ENCODE results near the gene ARHGAP6. TPM values are rescaled to one million over a fixed set of nuclear protein-coding genes. Genes with fewer than 3 reads are reported as not detected.

ARHGAP6 gene
- polyA plus RNA-seq, 3 donors: 0.31 to 1.1 (median 0.40) TPM

DNA sequence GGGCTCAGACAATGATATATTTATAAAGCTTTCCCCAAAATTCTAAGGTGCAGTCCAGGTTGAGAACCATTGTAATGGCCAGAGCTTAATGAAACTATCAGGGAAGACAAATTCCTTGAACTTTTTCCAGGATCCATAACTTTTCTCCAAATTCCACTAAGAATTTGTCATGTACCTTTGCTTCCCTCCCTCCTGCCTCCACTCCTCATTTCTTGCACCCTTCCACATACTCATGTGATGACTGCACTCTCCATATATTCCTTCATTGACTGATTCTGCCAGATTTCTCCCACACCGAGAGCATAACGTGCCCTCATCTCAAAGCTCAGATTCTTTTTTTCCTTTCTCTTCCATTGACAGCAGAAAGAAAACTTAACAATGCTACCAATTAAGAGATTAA lies 393.4 kb downstream of the ARHGAP6 start:
- no CpG with 5 or more reads among the region's 2 CpGs for WGBS (ENCODE audit: insufficient coverage)
- no peak overlapping the region for H3K9ac ChIP-seq (ENCODE audit: insufficient read depth, low read length, poor library complexity, severe bottlenecking)
- no peaks in the 10 kb centered on the region for H3K9me3 ChIP-seq (replicated peaks in 1 of 2; ENCODE audit: control insufficient read depth in 1 of 2, insufficient read depth in 1 of 2, low read length in 2 of 2)
- Mint-ChIP-seq H3K27me3 (ENCODE audit: low read depth in 3 of 3) (peaks cover 0 to 1% (median 1%) of the 10 kb centered on the region in 3 donors), H3K27ac (peak overlapping the region in 1 of 7 donors; percentile 12), H3K4me3 (no peak overlapping the region), H3K36me3 (no peaks in the 10 kb centered on the region), H3K9me3 (peaks cover 0 to 5% (median 0%) of the 10 kb centered on the region in 7 donors), H3K4me1 (no peaks in the 10 kb centered on the region)
- no peaks in the 10 kb centered on the region for H4K20me1 ChIP-seq (ENCODE audit: insufficient read depth, low read length)
- TF ChIP-seq, protein P1, sequence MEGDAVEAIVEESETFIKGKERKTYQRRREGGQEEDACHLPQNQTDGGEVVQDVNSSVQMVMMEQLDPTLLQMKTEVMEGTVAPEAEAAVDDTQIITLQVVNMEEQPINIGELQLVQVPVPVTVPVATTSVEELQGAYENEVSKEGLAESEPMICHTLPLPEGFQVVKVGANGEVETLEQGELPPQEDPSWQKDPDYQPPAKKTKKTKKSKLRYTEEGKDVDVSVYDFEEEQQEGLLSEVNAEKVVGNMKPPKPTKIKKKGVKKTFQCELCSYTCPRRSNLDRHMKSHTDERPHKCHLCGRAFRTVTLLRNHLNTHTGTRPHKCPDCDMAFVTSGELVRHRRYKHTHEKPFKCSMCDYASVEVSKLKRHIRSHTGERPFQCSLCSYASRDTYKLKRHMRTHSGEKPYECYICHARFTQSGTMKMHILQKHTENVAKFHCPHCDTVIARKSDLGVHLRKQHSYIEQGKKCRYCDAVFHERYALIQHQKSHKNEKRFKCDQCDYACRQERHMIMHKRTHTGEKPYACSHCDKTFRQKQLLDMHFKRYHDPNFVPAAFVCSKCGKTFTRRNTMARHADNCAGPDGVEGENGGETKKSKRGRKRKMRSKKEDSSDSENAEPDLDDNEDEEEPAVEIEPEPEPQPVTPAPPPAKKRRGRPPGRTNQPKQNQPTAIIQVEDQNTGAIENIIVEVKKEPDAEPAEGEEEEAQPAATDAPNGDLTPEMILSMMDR (IDR thresholded peaks at IDR 0.05): no peak
- H3K27ac ChIP-seq (ENCODE audit: low read depth in 1 of 2, low read length in 2 of 2): no peak overlapping the region
- H2AFZ ChIP-seq (ENCODE audit: insufficient read depth, low read depth, low read length, poor library complexity, severe bottlenecking): no peak overlapping the region
- H3K36me3 ChIP-seq (replicated peaks in 1 of 2; ENCODE audit: control insufficient read depth in 1 of 2, insufficient read depth in 2 of 2, low read length in 2 of 2): no peaks in the 10 kb centered on the region
- H3K4me2 ChIP-seq (replicated peaks; ENCODE audit: extremely low read depth, low read length, poor library complexity, severe bottlenecking): no peak overlapping the region
- intact Hi-C loops (cut with micrococcal nuclease): no loop called here
- no peaks in the 10 kb centered on the region for H3K79me2 ChIP-seq (ENCODE audit: insufficient read depth, low read length)
- no peaks in the 10 kb centered on the region for H3K4me1 ChIP-seq (ENCODE audit: control insufficient read depth in 1 of 2, insufficient read depth in 2 of 2, low read length in 2 of 2)
- H3K27me3 ChIP-seq (ENCODE audit: control insufficient read depth in 2 of 2, insufficient read depth in 2 of 2, low read length in 2 of 2): no peaks in the 10 kb centered on the region
- no peak for DNase-seq
- H3K4me3 ChIP-seq (replicated peaks in 1 of 3; ENCODE audit: low read depth in 2 of 3, low read length in 3 of 3): no peak overlapping the region

DNA sequence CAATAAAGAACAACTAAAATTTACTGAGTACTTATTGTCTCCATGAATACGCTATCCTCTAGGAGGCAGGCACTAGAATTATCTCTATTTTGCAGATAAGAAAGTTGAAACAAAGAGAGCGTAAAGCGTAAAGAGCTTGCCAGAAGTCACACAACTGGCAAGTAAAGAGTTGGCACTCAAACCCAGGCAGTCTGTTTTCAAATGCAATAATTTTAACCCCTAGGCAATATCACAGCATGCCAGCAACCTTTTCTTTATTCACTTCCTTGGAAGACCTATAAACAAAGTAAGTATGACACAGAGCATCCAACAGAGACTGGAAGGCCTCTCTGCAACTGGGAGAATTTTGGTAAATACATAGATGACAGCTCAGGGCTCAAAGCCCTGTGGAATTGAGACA lies 395.7 kb downstream of the ARHGAP6 start:
- H3K36me3 Mint-ChIP-seq: no peaks in the 10 kb centered on the region
- no peak overlapping the region for H3K9ac ChIP-seq (ENCODE audit: insufficient read depth, low read length, poor library complexity, severe bottlenecking)
- no peaks in the 10 kb centered on the region for H3K9me3 ChIP-seq (replicated peaks in 1 of 2; ENCODE audit: control insufficient read depth in 1 of 2, insufficient read depth in 1 of 2, low read length in 2 of 2)
- H3K4me1 ChIP-seq (ENCODE audit: control insufficient read depth in 1 of 2, insufficient read depth in 2 of 2, low read length in 2 of 2): no peaks in the 10 kb centered on the region
- H3K79me2 ChIP-seq (ENCODE audit: insufficient read depth, low read length): no peaks in the 10 kb centered on the region
- H3K4me3 ChIP-seq (replicated peaks in 1 of 3; ENCODE audit: low read depth in 2 of 3, low read length in 3 of 3): no peak overlapping the region
- no peak overlapping the region for H2AFZ ChIP-seq (ENCODE audit: insufficient read depth, low read depth, low read length, poor library complexity, severe bottlenecking)
- H4K20me1 ChIP-seq (ENCODE audit: insufficient read depth, low read length): no peaks in the 10 kb centered on the region
- H3K36me3 ChIP-seq (replicated peaks in 1 of 2; ENCODE audit: control insufficient read depth in 1 of 2, insufficient read depth in 2 of 2, low read length in 2 of 2): no peaks in the 10 kb centered on the region
- H3K27me3 Mint-ChIP-seq (ENCODE audit: low read depth in 3 of 3): peaks cover 0 to 1% (median 0%) of the 10 kb centered on the region in 3 donors
- DNase-seq: no peak
- TF ChIP-seq, protein P1 (IDR thresholded peaks at IDR 0.05): no peak
- H3K27ac Mint-ChIP-seq: no peak overlapping the region
- H3K27ac ChIP-seq (ENCODE audit: low read depth in 1 of 2, low read length in 2 of 2): no peak overlapping the region
- intact Hi-C loops (cut with micrococcal nuclease): no loop called here
- H3K27me3 ChIP-seq (ENCODE audit: control insufficient read depth in 2 of 2, insufficient read depth in 2 of 2, low read length in 2 of 2): no peaks in the 10 kb centered on the region
- no peak overlapping the region for H3K4me2 ChIP-seq (replicated peaks; ENCODE audit: extremely low read depth, low read length, poor library complexity, severe bottlenecking)
- WGBS (ENCODE audit: insufficient coverage): no CpG with 5 or more reads among the region's 3 CpGs
- H3K4me3 Mint-ChIP-seq: no peak overlapping the region
- no peaks in the 10 kb centered on the region for H3K4me1 Mint-ChIP-seq
- peaks cover 0 to 4% (median 0%) of the 10 kb centered on the region in 7 donors for H3K9me3 Mint-ChIP-seq
